HepG2 (cell line): ENCODE data around the gene UBASH3A. TPM values are rescaled to one million over a fixed set of nuclear protein-coding genes. Genes with fewer than 3 reads are reported as not detected.

Experiments
- ARNT ChIP-seq: fragments of 450-650 bp; IDR thresholded peaks from 2 replicates; pipeline ENCODE4 v1.6.1; 2017
- EP300 ChIP-seq, 3 experiments: sonication (generic) in 1 of 3; formaldehyde crosslinking in 1 of 3; IDR thresholded peaks; 2 replicates each; pipeline versions ENCODE4 v1.5.1 to v1.6.1; 2011 to 2020; ENCODE audit warnings: low read depth in 2 of 3, low read length in 2 of 3, borderline replicate concordance in 1 of 3, improper control_type of control experiment in 1 of 3, mild to moderate bottlenecking in 1 of 3, missing genetic modification reagents in 1 of 3, moderate library complexity in 1 of 3
- RERE ChIP-seq: IDR thresholded peaks from 2 replicates; pipeline ENCODE4 v1.6.1; 2016; ENCODE audit warnings: low read depth, missing genetic modification reagents, missing compliant biosample characterization
- SALL1 ChIP-seq: sonication (generic); formaldehyde crosslinking; IDR thresholded peaks from 2 replicates; pipeline ENCODE4 v1.8.0; 2022; ENCODE audit warnings: mild to moderate bottlenecking, missing genetic modification reagents
- SOX13 ChIP-seq, 3 experiments: fragments of 450-650 bp in 1 of 3; sonication (generic) in 1 of 3; formaldehyde crosslinking in 1 of 3; IDR thresholded peaks in 2 of 3; conservative IDR thresholded peaks in 1 of 3; 2 replicates each; pipeline versions ENCODE4 v1.5.0 to v1.6.1; 2016 to 2020; ENCODE audit warnings: antibody characterized with exemption in 1 of 3, mild to moderate bottlenecking in 1 of 3, missing compliant biosample characterization in 1 of 3, missing genetic modification reagents in 1 of 3, moderate library complexity in 1 of 3
- ZFP82 ChIP-seq: sonication (generic); formaldehyde crosslinking; IDR thresholded peaks from 2 replicates; pipeline ENCODE4 v1.5.1; 2020; ENCODE audit warnings: mild to moderate bottlenecking, missing genetic modification reagents, borderline replicate concordance
- ZNF333 ChIP-seq: sonication (generic); formaldehyde crosslinking; IDR thresholded peaks from 2 replicates; pipeline ENCODE4 v1.4.0; 2020; ENCODE audit warnings: mild to moderate bottlenecking, missing genetic modification reagents, borderline replicate concordance
- ZNF337 ChIP-seq: sonication (generic); formaldehyde crosslinking; IDR thresholded peaks from 2 replicates; pipeline ENCODE4 v1.5.1; 2020; ENCODE audit warnings: missing genetic modification reagents, low read depth, mild to moderate bottlenecking, borderline replicate concordance
- ZNF431 ChIP-seq: sonication (generic); formaldehyde crosslinking; IDR thresholded peaks from 2 replicates; pipeline ENCODE4 v1.9.0; 2022; ENCODE audit warnings: missing genetic modification reagents, low read depth, mild to moderate bottlenecking, borderline replicate concordance
- polyA plus RNA-seq, 8 experiments: library from polyadenylated mRNA; depleted of rRNA in 3 of 8; stranded (reverse) in 7 of 8; unstranded in 1 of 8; fragments of >200 nt; fragmentation: Illumina TruSeq in 4 of 8; extraction: Trizol in 4 of 8; gene quantifications; 2 replicates each; pipeline versions ENCODE4 v1.2.1 to v1.2.3, GENCODE V29; 2011 to 2016; ENCODE audit warnings: low read depth in 4 of 8, missing spikeins in 1 of 8, mixed read lengths in 1 of 8; ENCODE audit not compliant: insufficient read depth in 1 of 8
- total RNA-seq, 5 experiments: library from RNA; depleted of rRNA; stranded (reverse); fragments of >200 nt; fragmentation: Illumina TruSeq; extraction: Trizol; gene quantifications; 2 replicates each; pipeline ENCODE4 v1.2.3, GENCODE V29; 2016; ENCODE audit warnings: low read depth in 1 of 5
- TF ChIP-seq, protein P1 (sequence below), 2 experiments: fragments of 450-650 bp in 1 of 2; sonication (generic) in 1 of 2; formaldehyde crosslinking in 1 of 2; IDR thresholded peaks; 2 replicates each; pipeline versions ENCODE4 v1.6.1 to v1.8.0; 2016 to 2022; ENCODE audit warnings: antibody characterized with exemption in 1 of 2, mild to moderate bottlenecking in 1 of 2, missing genetic modification reagents in 1 of 2

Gene UBASH3A
- total and polyA plus RNA-seq, 2 of the 13 experiments (the other 11 are each of a cell fraction or from before 2014, with no cell fraction given), result not detected

- TF ChIP-seq, protein P1, sequence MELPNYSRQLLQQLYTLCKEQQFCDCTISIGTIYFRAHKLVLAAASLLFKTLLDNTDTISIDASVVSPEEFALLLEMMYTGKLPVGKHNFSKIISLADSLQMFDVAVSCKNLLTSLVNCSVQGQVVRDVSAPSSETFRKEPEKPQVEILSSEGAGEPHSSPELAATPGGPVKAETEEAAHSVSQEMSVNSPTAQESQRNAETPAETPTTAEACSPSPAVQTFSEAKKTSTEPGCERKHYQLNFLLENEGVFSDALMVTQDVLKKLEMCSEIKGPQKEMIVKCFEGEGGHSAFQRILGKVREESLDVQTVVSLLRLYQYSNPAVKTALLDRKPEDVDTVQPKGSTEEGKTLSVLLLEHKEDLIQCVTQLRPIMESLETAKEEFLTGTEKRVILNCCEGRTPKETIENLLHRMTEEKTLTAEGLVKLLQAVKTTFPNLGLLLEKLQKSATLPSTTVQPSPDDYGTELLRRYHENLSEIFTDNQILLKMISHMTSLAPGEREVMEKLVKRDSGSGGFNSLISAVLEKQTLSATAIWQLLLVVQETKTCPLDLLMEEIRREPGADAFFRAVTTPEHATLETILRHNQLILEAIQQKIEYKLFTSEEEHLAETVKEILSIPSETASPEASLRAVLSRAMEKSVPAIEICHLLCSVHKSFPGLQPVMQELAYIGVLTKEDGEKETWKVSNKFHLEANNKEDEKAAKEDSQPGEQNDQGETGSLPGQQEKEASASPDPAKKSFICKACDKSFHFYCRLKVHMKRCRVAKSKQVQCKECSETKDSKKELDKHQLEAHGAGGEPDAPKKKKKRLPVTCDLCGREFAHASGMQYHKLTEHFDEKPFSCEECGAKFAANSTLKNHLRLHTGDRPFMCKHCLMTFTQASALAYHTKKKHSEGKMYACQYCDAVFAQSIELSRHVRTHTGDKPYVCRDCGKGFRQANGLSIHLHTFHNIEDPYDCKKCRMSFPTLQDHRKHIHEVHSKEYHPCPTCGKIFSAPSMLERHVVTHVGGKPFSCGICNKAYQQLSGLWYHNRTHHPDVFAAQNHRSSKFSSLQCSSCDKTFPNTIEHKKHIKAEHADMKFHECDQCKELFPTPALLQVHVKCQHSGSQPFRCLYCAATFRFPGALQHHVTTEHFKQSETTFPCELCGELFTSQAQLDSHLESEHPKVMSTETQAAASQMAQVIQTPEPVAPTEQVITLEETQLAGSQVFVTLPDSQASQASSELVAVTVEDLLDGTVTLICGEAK (IDR thresholded peaks at IDR 0.05), result no peak
- TF ChIP-seq, protein P1 (CRISPR knock-in tag; IDR thresholded peaks at IDR 0.05), result no peak
- no peak for TF ChIP-seq ZFP82 (CRISPR knock-in tag)
- TF ChIP-seq SALL1 (CRISPR knock-in tag), result 0 out of 2 replicates have a peak, but pooled peaks have one; percentile 18
- no peak for TF ChIP-seq ZNF431
- peak in 1 of 2 experiments; percentile 13; a peak in 1 of 4 replicates for TF ChIP-seq EP300 (IDR thresholded peaks at IDR 0.05; ENCODE audit: low read depth in 2 of 2, low read length in 2 of 2)
- no peak for TF ChIP-seq EP300 (CRISPR knock-in tag; IDR thresholded peaks at IDR 0.05; ENCODE audit: borderline replicate concordance)
- TF ChIP-seq SOX13 (IDR thresholded peaks at IDR 0.05), result no peak
- TF ChIP-seq SOX13 (CRISPR knock-in tag; conservative IDR thresholded peaks at IDR 0.05 in 1 of 2, IDR thresholded peaks at IDR 0.05 in 1 of 2), result peak in 1 of 2 experiments; percentile 32; a peak in 1 of 4 replicates
- no peak for TF ChIP-seq ZNF333
- no peak for TF ChIP-seq ZNF337 (CRISPR knock-in tag)
- no peak for TF ChIP-seq RERE (CRISPR knock-in tag)
- TF ChIP-seq ARNT, result no peak
Observed at GRCh38 chr21:42391297-42391696, 12.4 kb upstream of the UBASH3A start (continued).
